Gastroesophageal sphincter (tissue), 3 donors: ENCODE data around the gene TRHDE.

Experiments used
- POLR2AphosphoS5 ChIP-seq: sonication (generic); formaldehyde crosslinking; IDR thresholded peaks from one replicate; pipeline ENCODE4 v1.6.1; 2017; ENCODE audit warnings: antibody characterized with exemption
- TF ChIP-seq, protein P1 (sequence below), 4 experiments: fragments of 200-600 bp in 2 of 4; fragments of 450-650 bp in 2 of 4; sonication (generic) in 1 of 4; IDR thresholded peaks; one replicate each; pipeline ENCODE4 v1.5.1; 2017 to 2019; ENCODE audit warnings: antibody characterized with exemption in 4 of 4, mild to moderate bottlenecking in 2 of 4, moderate library complexity in 2 of 4

DNA sequence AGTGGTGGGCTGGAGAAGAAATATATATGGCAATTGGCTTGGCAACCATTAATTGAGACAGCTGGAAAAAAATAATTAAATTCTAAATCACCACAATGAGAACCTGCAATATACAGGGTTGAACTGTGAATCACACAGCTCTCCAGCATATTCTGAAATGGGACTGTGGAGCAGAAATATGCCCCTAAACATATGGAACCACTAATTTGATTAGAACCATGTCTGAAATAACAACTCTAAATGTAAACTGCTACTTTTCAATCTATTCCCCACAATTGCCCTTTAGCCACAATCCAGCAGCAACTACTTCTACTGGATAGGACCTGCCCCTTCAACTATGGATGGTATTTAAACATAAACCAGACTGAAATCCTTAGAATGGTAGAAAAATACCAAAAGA is 330.4 kb downstream of the TRHDE start:
- TF ChIP-seq, protein P1, sequence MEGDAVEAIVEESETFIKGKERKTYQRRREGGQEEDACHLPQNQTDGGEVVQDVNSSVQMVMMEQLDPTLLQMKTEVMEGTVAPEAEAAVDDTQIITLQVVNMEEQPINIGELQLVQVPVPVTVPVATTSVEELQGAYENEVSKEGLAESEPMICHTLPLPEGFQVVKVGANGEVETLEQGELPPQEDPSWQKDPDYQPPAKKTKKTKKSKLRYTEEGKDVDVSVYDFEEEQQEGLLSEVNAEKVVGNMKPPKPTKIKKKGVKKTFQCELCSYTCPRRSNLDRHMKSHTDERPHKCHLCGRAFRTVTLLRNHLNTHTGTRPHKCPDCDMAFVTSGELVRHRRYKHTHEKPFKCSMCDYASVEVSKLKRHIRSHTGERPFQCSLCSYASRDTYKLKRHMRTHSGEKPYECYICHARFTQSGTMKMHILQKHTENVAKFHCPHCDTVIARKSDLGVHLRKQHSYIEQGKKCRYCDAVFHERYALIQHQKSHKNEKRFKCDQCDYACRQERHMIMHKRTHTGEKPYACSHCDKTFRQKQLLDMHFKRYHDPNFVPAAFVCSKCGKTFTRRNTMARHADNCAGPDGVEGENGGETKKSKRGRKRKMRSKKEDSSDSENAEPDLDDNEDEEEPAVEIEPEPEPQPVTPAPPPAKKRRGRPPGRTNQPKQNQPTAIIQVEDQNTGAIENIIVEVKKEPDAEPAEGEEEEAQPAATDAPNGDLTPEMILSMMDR (IDR thresholded peaks at IDR 0.05): no peak
- TF ChIP-seq POLR2AphosphoS5: no peak
